A549 (cell line): ENCODE data around the gene GMNN. TPM values are rescaled to one million over a fixed set of nuclear protein-coding genes. Genes with fewer than 3 reads are reported as not detected.

ENCODE experiments used
- ATAC-seq, 2 experiments: fragments of 200-7000 bp in 1 of 2; fragments of >200 bp in 1 of 2; cut with Nextera tagmentation in 1 of 2; cut with Tn5 transposase in 1 of 2; 3 replicates each; pipeline versions ENCODE4 v1.8.0 to v1.9.1; 2018 to 2020; ENCODE audit warnings: mild to moderate bottlenecking in 1 of 2, moderate library complexity in 1 of 2
- CTCF ChIA-PET: fragments of 300-600 bp; sonication (Branson Sonifier 250); formaldehyde crosslinking; extraction: SDS; loops from one replicate; lab custom pipeline; 2021; ENCODE audit warnings: antibody characterized with exemption, inconsistent platforms; lab: Yijun Ruan, JAX
- POLR2A ChIA-PET: fragments of 350-600 bp; formaldehyde crosslinking; extraction: SDS; loops from one replicate; lab custom pipeline; 2021; ENCODE audit warnings: antibody characterized with exemption, inconsistent platforms; lab: Yijun Ruan, JAX
- DNase-seq, 2 experiments: peaks; one replicate each; pipeline versions ENCODE4 v3.0.0 to v3.0.0-alpha.2; 2011 to 2016; ENCODE audit warnings: low read depth in 1 of 2, low spot score in 1 of 2
- FAIRE-seq: peaks from 2 replicates; lab custom pipeline; 2011; peaks lifted over from hg19 to GRCh38; lab: Jason Lieb, UNC
- H3K27ac ChIP-seq, 2 experiments: fragments of >200 bp; sonication (Bioruptor Twin); formaldehyde crosslinking; 3 replicates each; pipeline ENCODE4 v1.5.1; 2016 to 2017
- H3K4me1 ChIP-seq: fragments of >200 bp; sonication (Bioruptor Twin); formaldehyde crosslinking; 3 replicates; pipeline ENCODE4 v1.6.1; 2016
- H3K4me2 ChIP-seq: fragments of >200 bp; sonication (Bioruptor Twin); formaldehyde crosslinking; 3 replicates; pipeline ENCODE4 v1.6.1; 2016
- H3K4me3 ChIP-seq: fragments of >200 bp; sonication (Bioruptor Twin); formaldehyde crosslinking; 3 replicates; pipeline ENCODE4 v1.5.1; 2016
- H3K9me3 ChIP-seq: fragments of >200 bp; sonication (Bioruptor Twin); formaldehyde crosslinking; 3 replicates; pipeline ENCODE4 v1.6.1; 2016
- CBX8 ChIP-seq: fragments of 200-600 bp; sonication (generic); IDR thresholded peaks from 2 replicates; pipeline ENCODE4 v1.6.1; 2016
- FOXS1 ChIP-seq: fragments of 250-450 bp; sonication (Bioruptor Pico); IDR thresholded peaks from 2 replicates; pipeline ENCODE4 v1.5.0; 2020; ENCODE audit warnings: mild to moderate bottlenecking, moderate library complexity
- GATA3 ChIP-seq: IDR thresholded peaks from 2 replicates; pipeline ENCODE4 v1.6.1; 2012; ENCODE audit warnings: borderline replicate concordance
- HOXA7 ChIP-seq: fragments of 250-450 bp; sonication (Bioruptor Pico); IDR thresholded peaks from 2 replicates; pipeline ENCODE4 v1.5.0; 2020; ENCODE audit warnings: mild to moderate bottlenecking, moderate library complexity
- HOXB13 ChIP-seq: fragments of 250-450 bp; sonication (Bioruptor Pico); IDR thresholded peaks from 2 replicates; pipeline ENCODE4 v1.5.0; 2020; ENCODE audit warnings: low read depth, mild to moderate bottlenecking, moderate library complexity
- JUN ChIP-seq, 2 experiments: fragments of >200 bp; sonication (Bioruptor Twin); formaldehyde crosslinking; IDR thresholded peaks; 2 replicates in 1 of 2; 3 replicates in 1 of 2; pipeline ENCODE4 v1.6.1; 2016 to 2017
- KDM5A ChIP-seq: fragments of 200-600 bp; sonication (generic); IDR thresholded peaks from 2 replicates; pipeline ENCODE4 v1.6.1; 2016; ENCODE audit warnings: antibody characterized with exemption, mild to moderate bottlenecking
- MAFK ChIP-seq: fragments of 450-650 bp; IDR thresholded peaks from 2 replicates; pipeline ENCODE4 v1.6.1; 2014; ENCODE audit not compliant: partially characterized antibody
- NR3C1 ChIP-seq: fragments of >200 bp; sonication (Bioruptor Twin); formaldehyde crosslinking; IDR thresholded peaks from 3 replicates; pipeline ENCODE4 v1.6.1; 2017
- PHF8 ChIP-seq: fragments of 200-600 bp; sonication (generic); IDR thresholded peaks from 2 replicates; pipeline ENCODE4 v1.6.1; 2016; ENCODE audit warnings: low read depth, mild to moderate bottlenecking, antibody characterized with exemption, moderate library complexity, borderline replicate concordance
- TFCP2L1 ChIP-seq: fragments of 250-450 bp; sonication (Bioruptor Pico); IDR thresholded peaks from 2 replicates; pipeline ENCODE4 v1.5.0; 2021; ENCODE audit warnings: mild to moderate bottlenecking
- WGBS: methylation state at CpG from one replicate; pipeline ENCODE4 v1.1.6; 2017; ENCODE audit errors: missing lambda C conversion rate; 5-methylcytosine and 5-hydroxymethylcytosine counted together
- polyA plus RNA-seq, 4 experiments: library from polyadenylated mRNA; depleted of rRNA in 3 of 4; stranded (reverse); fragments of >200 nt; fragmentation: RNase III in 1 of 4; extraction: RNeasy Plus Mini Kit Qiagen cat#74134 plus additional on column Dnase treatment in 1 of 4; gene quantifications; 2 replicates in 3 of 4; 3 replicates in 1 of 4; pipeline ENCODE4 v1.2.3, GENCODE V29; 2011 to 2017
- TF ChIP-seq, protein P1 (sequence below): IDR thresholded peaks from 2 replicates; pipeline ENCODE4 v1.6.1; 2012; ENCODE audit warnings: low read depth, borderline replicate concordance
- TF ChIP-seq, protein P2 (sequence below): fragments of 250-450 bp; sonication (Bioruptor Pico); IDR thresholded peaks from 2 replicates; pipeline ENCODE4 v1.5.0; 2020; ENCODE audit warnings: low read depth, mild to moderate bottlenecking, moderate library complexity
- TF ChIP-seq, protein P3 (sequence below): fragments of >200 bp; sonication (Bioruptor Twin); formaldehyde crosslinking; IDR thresholded peaks from 2 replicates; pipeline ENCODE4 v1.6.1; 2016

GMNN gene
- polyA plus RNA-seq, 2 of the 4 experiments (the other 2 are of a cell fraction) = 59.2 to 59.4 TPM

DNA sequence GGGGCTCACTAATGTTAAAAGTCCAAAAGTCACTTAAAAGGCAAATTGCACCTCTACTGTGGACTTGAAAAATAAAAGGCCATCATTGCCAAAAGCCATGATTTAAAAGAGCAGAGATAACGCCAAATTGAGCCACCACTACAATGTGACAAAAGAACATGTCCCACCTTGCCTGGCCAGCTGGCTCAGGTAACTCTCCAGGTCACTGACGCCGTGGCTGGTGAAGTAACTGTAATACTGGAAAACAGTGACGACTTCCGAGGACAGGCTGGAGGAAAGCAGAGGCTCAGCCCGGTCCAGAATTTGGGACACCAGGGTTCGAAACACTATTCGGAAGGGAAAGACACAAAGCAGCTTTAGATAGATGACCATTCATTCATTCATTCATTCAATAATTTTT is 53.2 kb downstream of the GMNN start:
- no peaks in the 10 kb centered on the region; the same call in 2 of the 3 replicates for H3K4me1 ChIP-seq
- TF ChIP-seq HOXA7 (CRISPR knock-in tag) = no peak
- no peak for TF ChIP-seq HOXB13
- no peak for ATAC-seq
- FAIRE-seq = no peak
- no peak overlapping the region for H3K4me3 ChIP-seq
- no peak overlapping the region for H3K4me2 ChIP-seq
- CTCF ChIA-PET = interaction anchor here (1.3 kb wide), 1 partner anchor 28 kb away, joined by 4 read pairs; no protein-coding TSS in a partner anchor
- DNase-seq = no peak
- H3K27ac ChIP-seq = no peak overlapping the region
- no peaks in the 10 kb centered on the region for H3K9me3 ChIP-seq
- 75% methylated on average over 8 of the region's 8 CpGs for WGBS
- POLR2A ChIA-PET = no interaction called here

DNA sequence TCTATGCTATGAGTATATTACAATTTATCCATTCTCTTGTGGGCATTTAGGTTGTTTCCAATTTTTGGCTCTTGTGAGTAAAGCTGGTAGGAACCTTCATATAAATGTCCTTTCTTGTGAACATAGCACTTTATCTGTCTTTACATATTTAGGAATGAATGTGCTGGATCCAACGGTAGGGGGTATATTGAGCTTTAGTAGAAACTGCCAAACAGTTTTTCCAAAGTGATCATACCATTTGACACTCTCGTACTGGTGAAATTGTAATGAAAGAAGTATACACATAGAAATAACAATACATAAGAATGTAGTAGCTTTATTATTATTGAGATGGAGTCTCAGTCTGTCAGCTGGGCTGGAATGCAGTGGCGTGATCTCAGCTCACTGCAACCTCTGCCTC is 54.9 kb downstream of the GMNN start:
- Histone ChIP-seq H3K4me1 (no peaks in the 10 kb centered on the region; the same call in 2 of the 3 replicates), H3K27ac (no peak overlapping the region), H3K9me3 (no peaks in the 10 kb centered on the region), H3K4me3 (no peak overlapping the region)
- ATAC-seq = no peak
- no peak for DNase-seq
- FAIRE-seq = no peak
- 66% methylated on average over 3 of the region's 3 CpGs for WGBS
- TF ChIP-seq, protein P1, sequence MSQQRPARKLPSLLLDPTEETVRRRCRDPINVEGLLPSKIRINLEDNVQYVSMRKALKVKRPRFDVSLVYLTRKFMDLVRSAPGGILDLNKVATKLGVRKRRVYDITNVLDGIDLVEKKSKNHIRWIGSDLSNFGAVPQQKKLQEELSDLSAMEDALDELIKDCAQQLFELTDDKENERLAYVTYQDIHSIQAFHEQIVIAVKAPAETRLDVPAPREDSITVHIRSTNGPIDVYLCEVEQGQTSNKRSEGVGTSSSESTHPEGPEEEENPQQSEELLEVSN = no peak
- TF ChIP-seq FOXS1 (no peak), KDM5A (no peak), HOXB13 (no peak), GATA3 (no peak)
- TF ChIP-seq, all 56 proteins: peak for 0
- ChIA-PET CTCF (interaction anchor here (1.0 kb wide), 1 partner anchor 9 kb away, joined by 3 read pairs; no protein-coding TSS in a partner anchor), POLR2A (no interaction called here)
- H3K4me2 ChIP-seq = no peak overlapping the region

DNA sequence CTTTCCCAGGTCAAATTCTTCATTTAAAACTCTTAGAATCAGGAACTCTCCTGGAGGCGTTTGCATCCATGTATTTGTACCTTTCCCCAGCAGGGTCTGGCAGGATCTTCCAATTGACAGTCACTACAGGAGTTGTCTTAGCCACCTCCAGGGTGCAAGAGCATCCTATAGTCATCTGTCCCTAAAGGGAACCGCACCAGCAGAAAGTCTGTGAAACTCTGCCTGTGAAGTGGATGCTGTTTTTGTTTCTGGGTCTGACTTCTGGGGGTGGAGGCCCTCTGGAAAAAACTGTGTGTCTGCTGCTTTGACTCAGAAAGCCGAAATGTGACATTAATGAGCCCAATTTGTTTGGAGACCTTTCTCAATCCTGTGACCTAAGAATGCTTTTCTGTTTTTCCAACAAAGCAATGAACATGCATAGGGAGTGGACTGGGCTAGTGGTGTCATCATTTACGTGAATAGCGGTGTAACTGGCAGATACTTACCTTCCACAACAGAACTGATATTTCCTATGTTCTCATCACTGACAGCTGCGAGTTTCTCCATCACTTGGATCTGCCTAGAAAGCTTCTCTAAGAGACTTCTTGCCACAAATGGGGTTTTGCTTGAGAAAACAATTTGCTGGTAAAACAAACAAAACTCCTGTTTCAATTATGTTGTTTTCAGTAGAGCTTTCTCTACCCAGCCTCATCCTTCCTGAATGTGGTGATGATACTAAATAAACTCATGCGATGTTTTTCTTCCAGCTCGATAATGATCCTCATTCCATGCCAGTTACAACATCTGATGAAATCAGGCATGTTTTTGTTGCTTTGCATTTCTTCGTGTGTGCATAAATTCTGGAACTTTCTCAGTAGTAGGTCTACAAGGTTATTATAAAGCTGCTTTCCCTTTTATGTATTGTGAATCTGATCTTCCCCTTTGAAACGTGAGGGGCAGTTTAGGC is 57.3 kb downstream of the GMNN start:
- no peak overlapping the region for H3K4me2 ChIP-seq
- POLR2A ChIA-PET = no interaction called here
- FAIRE-seq = no peak
- TF ChIP-seq HOXB13 = no peak
- TF ChIP-seq MAFK = no peak
- TF ChIP-seq, all 56 proteins: peak for 0
- CTCF ChIA-PET = no interaction called here
- H3K4me1 ChIP-seq = no peaks in the 10 kb centered on the region; the same call in 2 of the 3 replicates
- no peaks in the 10 kb centered on the region for H3K9me3 ChIP-seq
- no peak overlapping the region for H3K4me3 ChIP-seq
- DNase-seq (no peak), ATAC-seq (no peak)
- H3K27ac ChIP-seq = no peak overlapping the region
- 55% methylated on average over 10 of the region's 10 CpGs for WGBS

DNA sequence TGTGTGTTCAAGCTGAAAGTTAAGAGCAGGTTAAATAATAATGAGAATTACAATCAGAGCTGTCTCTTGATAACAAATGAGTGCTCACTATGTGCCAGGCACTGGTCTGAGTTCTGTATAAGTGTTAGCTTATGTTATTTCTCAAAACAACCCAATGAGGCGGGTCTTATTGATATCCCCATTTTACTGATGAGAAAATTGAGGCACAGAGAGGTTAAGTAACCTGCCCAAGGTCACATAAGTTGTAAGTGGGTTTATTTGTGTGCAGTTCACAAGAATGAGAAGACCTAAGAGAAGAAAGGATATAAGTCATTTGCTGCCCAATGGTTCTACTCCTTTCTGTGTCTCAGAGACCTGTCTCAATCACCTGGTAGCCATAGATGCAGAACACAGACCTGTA is 58.1 kb downstream of the GMNN start:
- no peak for TF ChIP-seq TFCP2L1
- TF ChIP-seq, protein P2, sequence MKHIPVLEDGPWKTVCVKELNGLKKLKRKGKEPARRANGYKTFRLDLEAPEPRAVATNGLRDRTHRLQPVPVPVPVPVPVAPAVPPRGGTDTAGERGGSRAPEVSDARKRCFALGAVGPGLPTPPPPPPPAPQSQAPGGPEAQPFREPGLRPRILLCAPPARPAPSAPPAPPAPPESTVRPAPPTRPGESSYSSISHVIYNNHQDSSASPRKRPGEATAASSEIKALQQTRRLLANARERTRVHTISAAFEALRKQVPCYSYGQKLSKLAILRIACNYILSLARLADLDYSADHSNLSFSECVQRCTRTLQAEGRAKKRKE (CRISPR knock-in tag) = no peak
- TF ChIP-seq, protein P3, sequence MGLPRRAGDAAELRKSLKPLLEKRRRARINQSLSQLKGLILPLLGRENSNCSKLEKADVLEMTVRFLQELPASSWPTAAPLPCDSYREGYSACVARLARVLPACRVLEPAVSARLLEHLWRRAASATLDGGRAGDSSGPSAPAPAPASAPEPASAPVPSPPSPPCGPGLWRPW = no peak
- TF ChIP-seq CBX8 = no peak
- no peak for TF ChIP-seq NR3C1
- no peak for TF ChIP-seq PHF8
- TF ChIP-seq JUN (IDR thresholded peaks at IDR 0.05) = no peak
- ChIA-PET POLR2A (no interaction called here), CTCF (interaction anchor here (1.3 kb wide), 1 partner anchor 12 kb away, joined by 3 read pairs; no protein-coding TSS in a partner anchor)
- Histone ChIP-seq H3K4me1 (no peaks in the 10 kb centered on the region), H3K4me3 (no peak overlapping the region), H3K27ac (no peak overlapping the region), H3K4me2 (no peak overlapping the region), H3K9me3 (no peaks in the 10 kb centered on the region)
- 59% methylated on average over 1 of the region's 1 CpG for WGBS
- ATAC-seq (no peak), FAIRE-seq (no peak), DNase-seq (no peak)
